HepG2 (cell line): ENCODE results near the gene CKLF. TPM values are rescaled to one million over a fixed set of nuclear protein-coding genes. Genes with fewer than 3 reads are reported as not detected.

Experiments used
- ATAC-seq: fragments of 200-7000 bp; cut with Tn5 transposase; 3 replicates; pipeline ENCODE4 v1.9.1; 2020; ENCODE audit warnings: mild to moderate bottlenecking, moderate library complexity
- BruUV-seq: library from RNA; stranded (reverse); fragments of 400-500 nt; replicated peaks from 2 replicates; lab custom pipeline; 2021; lab: Mats Ljungman, UMichigan
- CTCF ChIA-PET: fragments of 300-600 bp; formaldehyde crosslinking; extraction: SDS; loops from one replicate; lab custom pipeline; 2021; ENCODE audit warnings: low total read pairs, inconsistent platforms, low intra/inter-chr PET ratio; lab: Yijun Ruan, JAX
- POLR2A ChIA-PET: fragments of 350-600 bp; sonication (Branson Sonifier 250); formaldehyde crosslinking; loops from one replicate; lab custom pipeline; 2020; ENCODE audit warnings: antibody characterized with exemption, inconsistent platforms; lab: Yijun Ruan, JAX
- DNase-seq: peaks from one replicate; pipeline ENCODE4 v3.0.0-alpha.2; 2015; ENCODE audit warnings: low spot score
- FAIRE-seq: peaks from 3 replicates; lab custom pipeline; 2011; peaks lifted over from hg19 to GRCh38; lab: Jason Lieb, UNC
- H2AFZ ChIP-seq: one replicate; pipeline ENCODE4 v1.6.1; 2011; ENCODE audit warnings: low read length, inconsistent platforms
- H3K27ac ChIP-seq: fragments of 300-600 bp; 3 replicates; pipeline ENCODE4 v1.8.0; 2011; ENCODE audit warnings: mixed run types, mild to moderate bottlenecking, mixed read lengths, low read length, inconsistent platforms; ENCODE audit not compliant: insufficient read depth; ENCODE audit errors: extremely low read length
- H3K27me3 ChIP-seq, 2 experiments: fragments of 200-600 bp in 1 of 2; 2 replicates in 1 of 2; 3 replicates in 1 of 2; pipeline versions ENCODE4 v1.6.0 to v1.8.0; 2011; ENCODE audit warnings: low read length in 2 of 2, mild to moderate bottlenecking in 2 of 2, moderate library complexity in 2 of 2, inconsistent platforms in 1 of 2; ENCODE audit not compliant: insufficient read depth in 2 of 2, control insufficient read depth in 1 of 2
- H3K36me3 ChIP-seq, 2 experiments: fragments of 200-600 bp in 1 of 2; replicated peaks in 1 of 2; 2 replicates in 1 of 2; 3 replicates in 1 of 2; pipeline versions ENCODE4 v1.5.1 to v1.8.0; 2011; ENCODE audit warnings: low read length in 2 of 2, inconsistent platforms in 1 of 2; ENCODE audit not compliant: insufficient read depth in 2 of 2, control insufficient read depth in 1 of 2
- H3K4me1 ChIP-seq: 2 replicates; pipeline ENCODE4 v1.5.1; 2012; ENCODE audit warnings: low read length, inconsistent platforms; ENCODE audit not compliant: insufficient read depth
- H3K4me2 ChIP-seq: 2 replicates; pipeline ENCODE4 v1.6.0; 2011; ENCODE audit warnings: low read depth, low read length, inconsistent platforms
- H3K4me3 ChIP-seq, 3 experiments: fragments of 200-600 bp in 1 of 3; sonication (generic), shearing (Covaris generic) in 1 of 3; replicated peaks in 1 of 3; 2 replicates each; pipeline ENCODE4 v1.5.1; 2011 to 2016; ENCODE audit warnings: low read length in 3 of 3, inconsistent platforms in 2 of 3, low read depth in 2 of 3, mild to moderate bottlenecking in 2 of 3, control low read depth in 1 of 3, mixed read lengths in 1 of 3; ENCODE audit not compliant: insufficient read depth in 1 of 3
- H3K79me2 ChIP-seq: one replicate; pipeline ENCODE4 v1.6.1; 2011; ENCODE audit warnings: low read length, inconsistent platforms; ENCODE audit not compliant: insufficient read depth
- H3K9ac ChIP-seq: 2 replicates; pipeline ENCODE4 v1.6.0; 2011; ENCODE audit warnings: mild to moderate bottlenecking, low read depth, low read length, inconsistent platforms; ENCODE audit not compliant: insufficient read depth
- H3K9me3 ChIP-seq: 2 replicates; pipeline ENCODE4 v1.5.1; 2012; ENCODE audit warnings: mild to moderate bottlenecking, low read length
- H4K20me1 ChIP-seq: 2 replicates; pipeline ENCODE4 v1.6.0; 2011; ENCODE audit warnings: inconsistent platforms, mild to moderate bottlenecking, low read length, moderate library complexity; ENCODE audit not compliant: insufficient read depth
- HIC2 ChIP-seq: sonication (generic); formaldehyde crosslinking; IDR thresholded peaks from 2 replicates; pipeline ENCODE4 v1.9.0; 2022; ENCODE audit warnings: low read depth, missing genetic modification reagents
- IRF9 ChIP-seq: sonication (generic); formaldehyde crosslinking; IDR thresholded peaks from 2 replicates; pipeline ENCODE4 v1.8.0; 2022; ENCODE audit warnings: missing genetic modification reagents, mild to moderate bottlenecking, borderline replicate concordance
- JUN ChIP-seq: sonication (generic); formaldehyde crosslinking; IDR thresholded peaks from 2 replicates; pipeline ENCODE4 v1.4.0; 2020; ENCODE audit warnings: mild to moderate bottlenecking, missing genetic modification reagents
- NFIC ChIP-seq: IDR thresholded peaks from 2 replicates; pipeline ENCODE4 v1.6.1; 2012; ENCODE audit warnings: mild to moderate bottlenecking, low read length, inconsistent platforms
- NFYB ChIP-seq: sonication (generic); formaldehyde crosslinking; IDR thresholded peaks from 2 replicates; pipeline ENCODE4 v1.4.0; 2020; ENCODE audit warnings: missing genetic modification reagents
- NR2F6 ChIP-seq, 2 experiments: IDR thresholded peaks; 2 replicates each; pipeline ENCODE4 v1.6.1; 2016; ENCODE audit warnings: antibody characterized with exemption in 1 of 2, mild to moderate bottlenecking in 1 of 2
- REXO4 ChIP-seq: sonication (generic); formaldehyde crosslinking; IDR thresholded peaks from 2 replicates; pipeline ENCODE4 v1.8.0; 2022; ENCODE audit warnings: missing genetic modification reagents, mild to moderate bottlenecking, borderline replicate concordance
- STAT5B ChIP-seq: sonication (generic); formaldehyde crosslinking; IDR thresholded peaks from 2 replicates; pipeline ENCODE4 v1.4.0; 2020; ENCODE audit warnings: missing genetic modification reagents
- SUZ12 ChIP-seq: fragments of 150-350 bp; IDR thresholded peaks from 2 replicates; pipeline ENCODE4 v1.6.1; 2014; ENCODE audit warnings: low read depth, low read length
- ZBTB38 ChIP-seq: sonication (generic); formaldehyde crosslinking; IDR thresholded peaks from 2 replicates; pipeline ENCODE4 v1.5.1; 2020; ENCODE audit warnings: mild to moderate bottlenecking, missing genetic modification reagents
- ZGPAT ChIP-seq: IDR thresholded peaks from 2 replicates; pipeline ENCODE4 v1.6.1; 2016; ENCODE audit warnings: mild to moderate bottlenecking
- ZNF121 ChIP-seq: sonication (generic); formaldehyde crosslinking; IDR thresholded peaks from 2 replicates; pipeline ENCODE4 v1.5.0; 2020; ENCODE audit warnings: mild to moderate bottlenecking, missing genetic modification reagents
- WGBS: methylation state at CpG from one replicate; pipeline ENCODE4 v1.1.6; 2017; ENCODE audit warnings: low lambda C conversion rate; 5-methylcytosine and 5-hydroxymethylcytosine counted together
- in situ Hi-C: cut with HindIII; loops from 2 replicates; pipeline ENCODE4 v1.10.0; 2017; ENCODE audit warnings: low pct_unique_long_range_greater_than_20kb; ENCODE audit not compliant: extremely low pct_ligation_motif_present
- intact Hi-C: fragments of 100-400 bp; cut with micrococcal nuclease; formaldehyde crosslinking; loops from one replicate; pipeline ENCODE4 v1.10.0; 2022; ENCODE audit not compliant: unreplicated experiment
- polyA plus RNA-seq, 8 experiments: library from polyadenylated mRNA; depleted of rRNA in 3 of 8; stranded (reverse) in 7 of 8; unstranded in 1 of 8; fragments of >200 nt; fragmentation: Illumina TruSeq in 4 of 8; extraction: Trizol in 4 of 8; gene quantifications; 2 replicates each; pipeline versions ENCODE4 v1.2.1 to v1.2.3, GENCODE V29; 2011 to 2016; ENCODE audit warnings: low read depth in 4 of 8, missing spikeins in 1 of 8, mixed read lengths in 1 of 8; ENCODE audit not compliant: insufficient read depth in 1 of 8
- total RNA-seq, 5 experiments: library from RNA; depleted of rRNA; stranded (reverse); fragments of >200 nt; fragmentation: Illumina TruSeq; extraction: Trizol; gene quantifications; 2 replicates each; pipeline ENCODE4 v1.2.3, GENCODE V29; 2016; ENCODE audit warnings: low read depth in 1 of 5
- TF ChIP-seq, protein P1 (sequence below): sonication (generic); formaldehyde crosslinking; IDR thresholded peaks from 2 replicates; pipeline ENCODE4 v1.9.0; 2021; ENCODE audit warnings: missing genetic modification reagents, borderline replicate concordance

The CKLF gene
- total and polyA plus RNA-seq, 2 of the 13 experiments (the other 11 are each of a cell fraction or from before 2014, with no cell fraction given), result 120 to 167 TPM

DNA sequence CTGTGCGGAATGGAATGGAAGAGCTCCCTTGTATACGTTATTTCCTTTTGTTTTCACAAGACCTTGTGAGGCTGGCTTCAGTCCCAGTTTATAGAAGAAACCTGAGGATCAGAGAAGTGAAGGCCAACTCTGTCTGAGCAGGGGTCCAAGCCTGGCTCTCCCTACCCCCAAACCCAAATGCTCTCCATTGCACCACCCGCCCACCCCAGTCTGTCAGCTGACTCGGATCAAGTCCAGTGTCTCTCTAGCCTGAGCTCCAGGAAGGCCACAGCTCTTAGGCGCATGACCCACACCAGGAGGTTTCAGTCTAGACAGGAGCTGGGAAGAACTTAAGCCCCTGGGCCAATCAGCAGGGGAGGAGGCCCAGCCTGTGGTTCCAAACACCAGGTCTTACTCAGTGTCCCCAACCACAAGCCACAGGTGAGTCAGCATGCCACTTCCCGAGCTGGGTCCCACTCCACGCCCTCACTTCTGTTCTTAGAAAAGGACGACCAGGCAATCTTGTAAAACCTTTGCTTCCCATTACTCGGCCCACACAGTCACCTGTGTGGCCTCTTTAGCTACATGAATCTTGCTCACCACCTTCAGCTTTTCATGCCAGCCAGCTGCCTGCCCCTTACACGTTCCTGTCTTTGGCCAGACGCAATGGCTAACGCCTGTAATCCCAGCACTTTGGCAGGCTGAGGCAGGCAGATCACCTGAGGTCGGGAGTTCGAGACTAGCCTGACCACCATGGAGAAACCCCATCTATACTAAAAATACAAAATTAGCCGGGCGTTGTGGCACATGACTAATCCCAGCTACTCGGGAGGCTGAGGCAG lies 30.2 kb upstream of the CKLF start:
- Histone ChIP-seq H2AFZ (no peak overlapping the region), H3K27me3 (no peaks in the 10 kb centered on the region), H3K4me3 (no peak overlapping the region), H3K4me2 (no peak overlapping the region), H4K20me1 (no peaks in the 10 kb centered on the region), H3K27ac (no peak overlapping the region), H3K9ac (no peak overlapping the region), H3K79me2 (no peaks in the 10 kb centered on the region), H3K9me3 (no peaks in the 10 kb centered on the region), H3K4me1 (peaks cover 22% of the 10 kb centered on the region), H3K36me3 (peaks cover 5 to 12% of the 10 kb centered on the region in 2 experiments; a peak in 4 of 5 replicates)
- no peak for DNase-seq
- no peak for FAIRE-seq
- POLR2A ChIA-PET, result interaction anchor here (0.9 to 1.4 kb wide), 3 partner anchors 21 to 30 kb away, joined by 3 to 4 read pairs (median 3); partner anchors contain the start of gene CKLF
- intact Hi-C loops (no loop called here), in situ Hi-C loops (no loop called here)
- 94% methylated on average over 17 of the region's 17 CpGs for WGBS
- ATAC-seq, result no peak
- BruUV-seq, result no TSS peak
- CTCF ChIA-PET, result no interaction called here
- TF ChIP-seq ZNF121 (CRISPR knock-in tag) (no peak), NFIC (no peak), HIC2 (CRISPR knock-in tag) (no peak), STAT5B (CRISPR knock-in tag) (no peak), IRF9 (no peak), NFYB (no peak), JUN (CRISPR knock-in tag) (no peak), NR2F6 (IDR thresholded peaks at IDR 0.05) (no peak), NR2F6 (CRISPR knock-in tag; IDR thresholded peaks at IDR 0.05) (no peak), ZGPAT (CRISPR knock-in tag) (no peak), SUZ12 (no peak), REXO4 (CRISPR knock-in tag) (no peak), ZBTB38 (CRISPR knock-in tag) (no peak)
- TF ChIP-seq, protein P1, sequence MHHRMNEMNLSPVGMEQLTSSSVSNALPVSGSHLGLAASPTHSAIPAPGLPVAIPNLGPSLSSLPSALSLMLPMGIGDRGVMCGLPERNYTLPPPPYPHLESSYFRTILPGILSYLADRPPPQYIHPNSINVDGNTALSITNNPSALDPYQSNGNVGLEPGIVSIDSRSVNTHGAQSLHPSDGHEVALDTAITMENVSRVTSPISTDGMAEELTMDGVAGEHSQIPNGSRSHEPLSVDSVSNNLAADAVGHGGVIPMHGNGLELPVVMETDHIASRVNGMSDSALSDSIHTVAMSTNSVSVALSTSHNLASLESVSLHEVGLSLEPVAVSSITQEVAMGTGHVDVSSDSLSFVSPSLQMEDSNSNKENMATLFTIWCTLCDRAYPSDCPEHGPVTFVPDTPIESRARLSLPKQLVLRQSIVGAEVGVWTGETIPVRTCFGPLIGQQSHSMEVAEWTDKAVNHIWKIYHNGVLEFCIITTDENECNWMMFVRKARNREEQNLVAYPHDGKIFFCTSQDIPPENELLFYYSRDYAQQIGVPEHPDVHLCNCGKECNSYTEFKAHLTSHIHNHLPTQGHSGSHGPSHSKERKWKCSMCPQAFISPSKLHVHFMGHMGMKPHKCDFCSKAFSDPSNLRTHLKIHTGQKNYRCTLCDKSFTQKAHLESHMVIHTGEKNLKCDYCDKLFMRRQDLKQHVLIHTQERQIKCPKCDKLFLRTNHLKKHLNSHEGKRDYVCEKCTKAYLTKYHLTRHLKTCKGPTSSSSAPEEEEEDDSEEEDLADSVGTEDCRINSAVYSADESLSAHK (CRISPR knock-in tag), result no peak
